IMR-90 (cell line): ENCODE data around the gene TIMM23B. TPM values are rescaled to one million over a fixed set of nuclear protein-coding genes. Genes with fewer than 3 reads are reported as not detected.
"Not testable (repeated sequence)": the region's sequence is repeated elsewhere in the genome, so short reads cannot be mapped to it uniquely, and the experiment has no call there.

Experiments
- ATAC-seq: fragments of 200-7000 bp; cut with Tn5 transposase; 2 replicates; pipeline ENCODE4 v1.9.1; 2020; ENCODE audit warnings: low read depth, mild to moderate bottlenecking, moderate library complexity
- BruUV-seq: library from RNA; stranded (reverse); fragments of 400-500 nt; replicated peaks from 2 replicates; lab custom pipeline; 2021; lab: Mats Ljungman, UMichigan
- CTCF ChIA-PET: fragments of 300-600 bp; formaldehyde crosslinking; extraction: SDS; loops from one replicate; lab custom pipeline; 2021; ENCODE audit warnings: antibody characterized with exemption; lab: Yijun Ruan, JAX
- POLR2A ChIA-PET: fragments of 300-600 bp; sonication (Branson Sonifier 250); formaldehyde crosslinking; loops from one replicate; lab custom pipeline; 2022; ENCODE audit warnings: antibody characterized with exemption; ENCODE audit not compliant: unreplicated experiment; lab: Charles Lee
- DNase-seq: peaks from one replicate; pipeline ENCODE4 v3.0.0; 2013
- H2AFZ ChIP-seq: replicated peaks from 2 replicates; pipeline ENCODE3; 2013; ENCODE audit warnings: low read length, mild to moderate bottlenecking; ENCODE audit not compliant: poor library complexity
- H2AK5ac ChIP-seq: 2 replicates; pipeline ENCODE4 v1.6.1; 2013; ENCODE audit warnings: low read depth, low read length, inconsistent platforms
- H2AK9ac ChIP-seq: replicated peaks from 2 replicates; pipeline ENCODE3; 2013; ENCODE audit warnings: mild to moderate bottlenecking, low read depth, low read length, moderate library complexity; ENCODE audit not compliant: poor library complexity
- H2BK120ac ChIP-seq: 2 replicates; pipeline ENCODE4 v1.6.1; 2013; ENCODE audit warnings: low read depth, low read length, inconsistent platforms
- H2BK15ac ChIP-seq: 3 replicates; pipeline ENCODE4 v1.6.1; 2013; ENCODE audit warnings: low read depth, low read length, inconsistent platforms
- H2BK20ac ChIP-seq: 2 replicates; pipeline ENCODE4 v1.6.1; 2013; ENCODE audit warnings: low read depth, mild to moderate bottlenecking, inconsistent platforms, low read length, moderate library complexity
- H2BK5ac ChIP-seq: 2 replicates; pipeline ENCODE4 v1.6.1; 2013; ENCODE audit warnings: mild to moderate bottlenecking, low read depth, low read length, inconsistent platforms; ENCODE audit not compliant: poor library complexity, severe bottlenecking
- H3K14ac ChIP-seq: replicated peaks from 2 replicates; pipeline ENCODE4 v1.6.1; 2013; ENCODE audit warnings: low read depth, low read length, inconsistent platforms
- H3K18ac ChIP-seq: 2 replicates; pipeline ENCODE4 v1.6.1; 2013; ENCODE audit warnings: low read depth, low read length, control low read depth
- H3K23ac ChIP-seq: 2 replicates; pipeline ENCODE4 v1.6.1; 2013; ENCODE audit warnings: low read depth, low read length, inconsistent platforms
- H3K27ac ChIP-seq: 2 replicates; pipeline ENCODE4 v1.5.1; 2013; ENCODE audit warnings: mild to moderate bottlenecking, control low read depth, low read length; ENCODE audit not compliant: insufficient read depth
- H3K27me3 ChIP-seq: 2 replicates; pipeline ENCODE4 v1.6.1; 2013; ENCODE audit warnings: low read length; ENCODE audit not compliant: control insufficient read depth, insufficient read depth
- H3K36me3 ChIP-seq: 2 replicates; pipeline ENCODE4 v1.6.1; 2013; ENCODE audit warnings: low read length, mixed read lengths; ENCODE audit not compliant: control insufficient read depth, insufficient read depth
- H3K4ac ChIP-seq: 2 replicates; pipeline ENCODE4 v1.6.1; 2013; ENCODE audit warnings: low read depth, low read length, inconsistent platforms
- H3K4me1 ChIP-seq: 2 replicates; pipeline ENCODE4 v1.6.1; 2013; ENCODE audit warnings: low read length, mixed read lengths; ENCODE audit not compliant: control insufficient read depth, insufficient read depth
- H3K4me2 ChIP-seq: 2 replicates; pipeline ENCODE4 v1.6.1; 2013; ENCODE audit warnings: low read depth, mild to moderate bottlenecking, control low read depth, low read length, moderate library complexity
- H3K4me3 ChIP-seq: 2 replicates; pipeline ENCODE4 v1.5.1; 2013; ENCODE audit warnings: low read depth, mild to moderate bottlenecking, control low read depth, low read length, moderate library complexity; ENCODE audit not compliant: insufficient read depth
- H3K56ac ChIP-seq: 2 replicates; pipeline ENCODE4 v1.6.1; 2013; ENCODE audit warnings: low read length, inconsistent platforms; ENCODE audit not compliant: insufficient read depth; ENCODE audit errors: extremely low read depth
- H3K79me1 ChIP-seq, 2 experiments: 2 replicates each; pipeline ENCODE4 v1.6.1; 2013; ENCODE audit warnings: low read length in 2 of 2, inconsistent platforms in 1 of 2, low read depth in 1 of 2
- H3K9ac ChIP-seq: 2 replicates; pipeline ENCODE4 v1.6.1; 2013; ENCODE audit warnings: low read depth, low read length, control low read depth
- H3K9me1 ChIP-seq: 2 replicates; pipeline ENCODE4 v1.6.1; 2013; ENCODE audit warnings: low read length, inconsistent platforms; ENCODE audit not compliant: insufficient read depth
- H3K9me3 ChIP-seq: 2 replicates; pipeline ENCODE4 v1.6.1; 2013; ENCODE audit warnings: low read length; ENCODE audit not compliant: control insufficient read depth, insufficient read depth
- H4K20me1 ChIP-seq: 2 replicates; pipeline ENCODE4 v1.6.1; 2013; ENCODE audit warnings: low read length, inconsistent platforms; ENCODE audit not compliant: insufficient read depth
- H4K5ac ChIP-seq: 2 replicates; pipeline ENCODE4 v1.6.1; 2013; ENCODE audit warnings: mild to moderate bottlenecking, low read depth, low read length, control low read depth
- H4K8ac ChIP-seq, 2 experiments: 2 replicates each; pipeline ENCODE4 v1.6.1; 2013; ENCODE audit warnings: low read depth in 2 of 2, low read length in 2 of 2, control low read depth in 1 of 2, inconsistent platforms in 1 of 2
- H4K91ac ChIP-seq: 2 replicates; pipeline ENCODE4 v1.6.1; 2013; ENCODE audit warnings: low read depth, low read length, inconsistent platforms; ENCODE audit not compliant: insufficient read depth
- dilution Hi-C: fragments of 300-500 bp; cut with HindIII; formaldehyde crosslinking; loops from one replicate; pipeline ENCODE4 v1.14.3; 2018; ENCODE audit warnings: low sequenced_read_pairs; ENCODE audit not compliant: unreplicated experiment
- in situ Hi-C: fragments of 300-500 bp; cut with MboI; formaldehyde crosslinking; loops from 3 replicates; pipeline ENCODE4 v1.14.3; 2019; ENCODE audit warnings: low sequenced_read_pairs, inconsistent platforms, mixed read lengths
- intact Hi-C: fragments of 100-400 bp; cut with micrococcal nuclease; formaldehyde crosslinking; loops from 2 replicates; pipeline ENCODE4 v1.10.0; 2022
- polyA plus RNA-seq, 3 experiments: library from polyadenylated mRNA; depleted of rRNA; stranded (reverse); fragments of >200 nt; gene quantifications; 2 replicates each; pipeline ENCODE4 v1.2.3, GENCODE V29; 2012; ENCODE audit warnings: low replicate concordance in 1 of 3
- total RNA-seq: library from RNA; depleted of rRNA; stranded (reverse); fragments of >200 nt; gene quantifications from 2 replicates; pipeline ENCODE4 v1.2.3, GENCODE V29; 2012

Gene TIMM23B
- total and polyA plus RNA-seq, 2 of the 4 experiments (the other 2 are of a cell fraction), result 13.8 to 14.2 TPM

GRCh38 chr10:49916451-49916850 lies 25.4 kb upstream of the TIMM23B start:
- H2BK20ac ChIP-seq, H2BK15ac ChIP-seq, H2AFZ ChIP-seq, H3K56ac ChIP-seq, H3K4me1 ChIP-seq, H3K14ac ChIP-seq, POLR2A ChIA-PET, intact Hi-C loops, H3K4me3 ChIP-seq, H4K8ac ChIP-seq, CTCF ChIA-PET, H3K27me3 ChIP-seq, H2BK120ac ChIP-seq, H3K4ac ChIP-seq, dilution Hi-C loops, H3K36me3 ChIP-seq, H3K23ac ChIP-seq, H3K9ac ChIP-seq, H4K5ac ChIP-seq, H4K91ac ChIP-seq, BruUV-seq, H3K9me1 ChIP-seq, ATAC-seq, DNase-seq, H3K18ac ChIP-seq, H4K20me1 ChIP-seq, H3K79me1 ChIP-seq, H2AK9ac ChIP-seq, H2BK5ac ChIP-seq, H3K9me3 ChIP-seq, H3K4me2 ChIP-seq, H2AK5ac ChIP-seq, H3K27ac ChIP-seq: not testable (repeated sequence)
- in situ Hi-C loops, result loop anchor here (10.0 kb wide), 1 partner anchor 322 kb away; no protein-coding TSS in a partner anchor

GRCh38 chr10:49917927-49918326 lies 23.9 kb upstream of the TIMM23B start:
- H2BK5ac ChIP-seq, H3K9ac ChIP-seq, H3K9me1 ChIP-seq, BruUV-seq, H3K18ac ChIP-seq, H3K79me1 ChIP-seq, H2AFZ ChIP-seq, H4K5ac ChIP-seq, H2BK15ac ChIP-seq, H3K9me3 ChIP-seq, H3K4me2 ChIP-seq, H2BK20ac ChIP-seq, POLR2A ChIA-PET, H4K91ac ChIP-seq, H2AK5ac ChIP-seq, H4K8ac ChIP-seq, H3K4ac ChIP-seq, intact Hi-C loops, dilution Hi-C loops, H4K20me1 ChIP-seq, H2BK120ac ChIP-seq, H3K27me3 ChIP-seq, H3K4me1 ChIP-seq, CTCF ChIA-PET, H3K27ac ChIP-seq, H3K14ac ChIP-seq, H3K4me3 ChIP-seq, H3K23ac ChIP-seq, H3K56ac ChIP-seq, H3K36me3 ChIP-seq, H2AK9ac ChIP-seq: not testable (repeated sequence)
- DNase-seq (peak; percentile 41), ATAC-seq (peak; percentile 96)
- in situ Hi-C loops, result loop anchor here (10.0 kb wide), 1 partner anchor 323 kb away; no protein-coding TSS in a partner anchor
